A549 (cell line): ENCODE data around the gene TTPAL.

Source experiments
- BCL3 ChIP-seq: fragments of >200 bp; sonication (Bioruptor Twin); formaldehyde crosslinking; IDR thresholded peaks from 3 replicates; pipeline ENCODE4 v1.6.1; 2016
- CEBPB ChIP-seq, 2 experiments: fragments of >200 bp in 1 of 2; sonication (Bioruptor Twin) in 1 of 2; formaldehyde crosslinking in 1 of 2; IDR thresholded peaks; 2 replicates each; pipeline ENCODE4 v1.6.1; 2012 to 2016
- CTCF ChIP-seq: fragments of >200 bp; sonication (Bioruptor Twin); formaldehyde crosslinking; IDR thresholded peaks from 3 replicates; pipeline ENCODE4 v1.5.1; 2016
- ELK1 ChIP-seq: fragments of 150-350 bp; IDR thresholded peaks from 2 replicates; pipeline ENCODE4 v1.6.1; 2014; ENCODE audit warnings: low read depth, mild to moderate bottlenecking, low read length
- EP300 ChIP-seq, 2 experiments: fragments of >200 bp; sonication (Bioruptor Twin); formaldehyde crosslinking; IDR thresholded peaks; 2 replicates in 1 of 2; 3 replicates in 1 of 2; pipeline ENCODE4 v1.6.1; 2016 to 2017
- FOXS1 ChIP-seq: fragments of 250-450 bp; sonication (Bioruptor Pico); IDR thresholded peaks from 2 replicates; pipeline ENCODE4 v1.5.0; 2020; ENCODE audit warnings: mild to moderate bottlenecking, moderate library complexity
- HOXA7 ChIP-seq: fragments of 250-450 bp; sonication (Bioruptor Pico); IDR thresholded peaks from 2 replicates; pipeline ENCODE4 v1.5.0; 2020; ENCODE audit warnings: mild to moderate bottlenecking, moderate library complexity
- JUN ChIP-seq, 2 experiments: fragments of >200 bp; sonication (Bioruptor Twin); formaldehyde crosslinking; IDR thresholded peaks; 2 replicates in 1 of 2; 3 replicates in 1 of 2; pipeline ENCODE4 v1.6.1; 2016 to 2017
- JUNB ChIP-seq: fragments of >200 bp; sonication (Bioruptor Twin); formaldehyde crosslinking; IDR thresholded peaks from 2 replicates; pipeline ENCODE4 v1.6.1; 2016
- KDM1A ChIP-seq: fragments of 200-600 bp; sonication (generic); IDR thresholded peaks from 2 replicates; pipeline ENCODE4 v1.6.1; 2016; ENCODE audit warnings: low read depth, mild to moderate bottlenecking
- MAX ChIP-seq: IDR thresholded peaks from 2 replicates; pipeline ENCODE4 v1.6.1; 2012
- POLR2A ChIP-seq: IDR thresholded peaks from 2 replicates; pipeline ENCODE4 v1.6.1; 2012; ENCODE audit warnings: mild to moderate bottlenecking, low read length
- REST ChIP-seq: fragments of 200-600 bp; sonication (generic); IDR thresholded peaks from 2 replicates; pipeline ENCODE4 v1.6.1; 2016; ENCODE audit warnings: antibody characterized with exemption, mild to moderate bottlenecking, moderate library complexity
- USF2 ChIP-seq: fragments of 450-650 bp; IDR thresholded peaks from 2 replicates; pipeline ENCODE4 v1.6.1; 2014; ENCODE audit warnings: antibody characterized with exemption

GRCh38 chr20:44431502-44432234, 44.0 kb upstream of the TTPAL start:
- no peak for TF ChIP-seq KDM1A
- TF ChIP-seq CTCF, result no peak
- no peak for TF ChIP-seq BCL3
- TF ChIP-seq USF2, result no peak
- TF ChIP-seq REST, result no peak
- TF ChIP-seq JUNB, result no peak
- TF ChIP-seq POLR2A, result no peak
- TF ChIP-seq CEBPB (IDR thresholded peaks at IDR 0.05), result no peak
- TF ChIP-seq MAX, result no peak
- TF ChIP-seq EP300 (IDR thresholded peaks at IDR 0.05), result no peak
- no peak for TF ChIP-seq HOXA7 (CRISPR knock-in tag)
- TF ChIP-seq JUN (IDR thresholded peaks at IDR 0.05), result no peak
- no peak for TF ChIP-seq ELK1
- no peak for TF ChIP-seq FOXS1 (CRISPR knock-in tag)
